Measurements from ENCODE around the gene P2RY4.
"Not testable (repeated sequence)": the region's sequence is repeated elsewhere in the genome, so short reads cannot be mapped to it uniquely, and the experiment has no call there.

The P2RY4 gene

GRCh38 chrX:70244881-70245280 is 15.1 kb downstream of the P2RY4 start:
- FAIRE-seq (no peak), DNase-seq (ENCODE audit: insufficient read length, low spot score) (no peak)

GRCh38 chrX:70243601-70244000 is 16.4 kb downstream of the P2RY4 start:
- FAIRE-seq; DNase-seq (ENCODE audit: insufficient read length, low spot score): not testable (repeated sequence)

- no peak for FAIRE-seq
- no peak for DNase-seq (ENCODE audit: insufficient read length, low spot score)
These were observed 18.5 kb downstream of the P2RY4 start for GRCh38 chrX:70241501-70241900.

- DNase-seq (ENCODE audit: insufficient read length, low spot score) = no peak
- FAIRE-seq = no peak
These were observed 19.3 kb downstream of the P2RY4 start for GRCh38 chrX:70240751-70241150.

GRCh38 chrX:70234355-70234754 is 25.6 kb downstream of the P2RY4 start, which contains the start of gene AWAT1:
Gene AWAT1, plus strand, starts transcription at chrX:70234655. Its CDS starts 41 bp downstream, at chrX:70234696.
- DNase-seq (ENCODE audit: insufficient read length, low spot score) = no peak
- FAIRE-seq = no peak

GRCh38 chrX:70231666-70232065 is 28.3 kb downstream of the P2RY4 start:
- FAIRE-seq (no peak), DNase-seq (ENCODE audit: insufficient read length, low spot score) (no peak)

GRCh38 chrX:70226687-70227086 is 33.3 kb downstream of the P2RY4 start:
- no peak for FAIRE-seq
- DNase-seq (ENCODE audit: insufficient read length, low spot score) = no peak

GRCh38 chrX:70226048-70226447 is 34.0 kb downstream of the P2RY4 start:
- DNase-seq (ENCODE audit: insufficient read length, low spot score) (no peak), FAIRE-seq (no peak)

GRCh38 chrX:70219938-70220764 is 39.9 kb downstream of the P2RY4 start:
- FAIRE-seq (no peak), DNase-seq (ENCODE audit: insufficient read length, low spot score) (no peak)

GRCh38 chrX:70209570-70209969 is 50.4 kb downstream of the P2RY4 start:
- FAIRE-seq; DNase-seq (ENCODE audit: insufficient read length, low spot score): not testable (repeated sequence)

GRCh38 chrX:70208479-70208878 is 51.5 kb downstream of the P2RY4 start:
- FAIRE-seq (no peak), DNase-seq (ENCODE audit: insufficient read length, low spot score) (no peak)
